Fibroblast of lung (primary cell): ENCODE measurements around the gene TM9SF4.

ENCODE experiments used
- EZH2 ChIP-seq: IDR thresholded peaks from 2 replicates; pipeline ENCODE4 v1.5.1; 2012; ENCODE audit warnings: low read length, control low read depth, mild to moderate bottlenecking; ENCODE audit errors: missing control alignments
- TF ChIP-seq, protein P1 (sequence below), 2 donors: IDR thresholded peaks in 1 of 2; conservative IDR thresholded peaks in 1 of 2; 1 replicate in 1 of 2; 2 replicates in 1 of 2; pipeline ENCODE4 v1.5.1; 2011 to 2012; ENCODE audit warnings: low read length in 2 of 2, control low read depth in 1 of 2, inconsistent platforms in 1 of 2, low read depth in 1 of 2, mild to moderate bottlenecking in 1 of 2

DNA sequence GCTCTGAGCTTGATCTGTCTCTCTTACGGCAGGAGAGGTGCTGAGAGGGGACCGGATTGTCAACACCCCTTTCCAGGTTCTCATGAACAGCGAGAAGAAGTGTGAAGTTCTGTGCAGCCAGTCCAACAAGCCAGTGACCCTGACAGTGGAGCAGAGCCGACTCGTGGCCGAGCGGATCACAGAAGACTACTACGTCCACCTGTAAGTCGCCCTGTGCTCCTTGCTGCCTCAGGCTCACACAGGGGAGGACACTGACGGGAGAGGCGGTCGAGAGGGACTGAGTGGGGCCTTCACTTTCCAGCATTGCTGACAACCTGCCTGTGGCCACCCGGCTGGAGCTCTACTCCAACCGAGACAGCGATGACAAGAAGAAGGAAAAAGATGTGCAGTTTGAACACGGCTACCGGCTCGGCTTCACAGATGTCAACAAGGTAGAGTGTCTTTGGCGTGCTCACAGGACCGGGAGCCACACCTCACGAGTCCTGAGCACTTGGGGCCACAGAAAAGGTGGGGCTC lies 32.0 kb downstream of the TM9SF4 start:
- TF ChIP-seq, protein P1, sequence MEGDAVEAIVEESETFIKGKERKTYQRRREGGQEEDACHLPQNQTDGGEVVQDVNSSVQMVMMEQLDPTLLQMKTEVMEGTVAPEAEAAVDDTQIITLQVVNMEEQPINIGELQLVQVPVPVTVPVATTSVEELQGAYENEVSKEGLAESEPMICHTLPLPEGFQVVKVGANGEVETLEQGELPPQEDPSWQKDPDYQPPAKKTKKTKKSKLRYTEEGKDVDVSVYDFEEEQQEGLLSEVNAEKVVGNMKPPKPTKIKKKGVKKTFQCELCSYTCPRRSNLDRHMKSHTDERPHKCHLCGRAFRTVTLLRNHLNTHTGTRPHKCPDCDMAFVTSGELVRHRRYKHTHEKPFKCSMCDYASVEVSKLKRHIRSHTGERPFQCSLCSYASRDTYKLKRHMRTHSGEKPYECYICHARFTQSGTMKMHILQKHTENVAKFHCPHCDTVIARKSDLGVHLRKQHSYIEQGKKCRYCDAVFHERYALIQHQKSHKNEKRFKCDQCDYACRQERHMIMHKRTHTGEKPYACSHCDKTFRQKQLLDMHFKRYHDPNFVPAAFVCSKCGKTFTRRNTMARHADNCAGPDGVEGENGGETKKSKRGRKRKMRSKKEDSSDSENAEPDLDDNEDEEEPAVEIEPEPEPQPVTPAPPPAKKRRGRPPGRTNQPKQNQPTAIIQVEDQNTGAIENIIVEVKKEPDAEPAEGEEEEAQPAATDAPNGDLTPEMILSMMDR (conservative IDR thresholded peaks at IDR 0.05 in 1 of 2, IDR thresholded peaks at IDR 0.05 in 1 of 2; ENCODE audit: low read depth in 1 of 2, low read length in 2 of 2): no peak
- TF ChIP-seq EZH2: no peak
